Fibroblast of lung (primary cell): ENCODE results near the gene ERI2.

Experiments
- CTCF ChIP-seq, 2 donors: IDR thresholded peaks in 1 of 2; conservative IDR thresholded peaks in 1 of 2; 1 replicate in 1 of 2; 2 replicates in 1 of 2; pipeline ENCODE4 v1.5.1; 2011 to 2012; ENCODE audit warnings: low read length in 2 of 2, control low read depth in 1 of 2, inconsistent platforms in 1 of 2, low read depth in 1 of 2, mild to moderate bottlenecking in 1 of 2
- EZH2 ChIP-seq: IDR thresholded peaks from 2 replicates; pipeline ENCODE4 v1.5.1; 2012; ENCODE audit warnings: low read length, control low read depth, mild to moderate bottlenecking; ENCODE audit errors: missing control alignments

- no peak for TF ChIP-seq CTCF (conservative IDR thresholded peaks at IDR 0.05 in 1 of 2, IDR thresholded peaks at IDR 0.05 in 1 of 2; ENCODE audit: low read depth in 1 of 2, low read length in 2 of 2)
- no peak for TF ChIP-seq EZH2
Observed at GRCh38 chr16:20781697-20782096, 24.6 kb downstream of the ERI2 start.
